Inferior parietal cortex (tissue), 1 donor: Measurements from ENCODE around the gene ATG5.

Source experiments
- DNase-seq: peaks from one replicate; pipeline ENCODE4 v3.0.0-alpha.2; 2016; ENCODE audit errors: extremely low spot score

Gene ATG5

GRCh38 chr6:106181664-106182418, 143.7 kb downstream of the ATG5 start:
- no peak for DNase-seq

DNA sequence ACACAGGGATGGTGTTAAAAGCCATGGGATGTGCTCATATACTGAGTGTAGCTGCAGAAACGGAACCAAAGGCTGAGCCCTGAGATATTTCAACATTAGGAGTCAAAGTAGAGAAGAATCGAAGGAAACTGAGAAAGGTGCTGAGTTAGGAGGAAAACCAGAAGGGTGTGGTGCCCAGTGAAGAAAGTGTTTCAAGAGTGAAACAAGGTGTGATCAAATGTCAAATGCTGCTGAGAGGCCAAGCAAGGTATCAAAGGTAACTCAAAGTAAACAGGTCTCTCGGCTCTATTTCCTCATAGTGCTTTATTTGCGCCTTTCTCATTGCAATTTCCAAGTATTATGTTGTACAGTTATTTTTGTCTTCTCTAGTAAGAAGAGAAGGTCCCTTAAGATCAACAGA, 145.4 kb downstream of the ATG5 start:
- DNase-seq: no peak

DNA sequence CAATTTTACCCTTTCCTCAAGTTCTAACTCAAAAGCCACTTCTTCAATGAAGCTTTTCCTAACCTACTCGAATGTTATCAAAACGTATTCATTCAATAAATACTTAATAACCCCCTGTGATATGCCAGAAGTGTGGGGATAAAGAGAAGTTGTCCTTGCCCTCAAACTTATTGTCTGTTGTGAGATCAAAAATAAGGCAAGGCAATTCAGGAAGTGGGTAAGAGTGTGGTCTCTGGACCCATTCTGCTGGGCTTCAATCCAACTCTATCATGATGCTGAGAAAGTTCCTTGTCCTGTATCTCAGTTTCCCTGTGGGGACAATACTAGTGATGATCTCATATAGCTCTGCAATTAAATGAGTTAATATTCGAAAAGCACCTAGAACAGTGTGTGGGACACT, 146.7 kb downstream of the ATG5 start:
- no peak for DNase-seq

DNA sequence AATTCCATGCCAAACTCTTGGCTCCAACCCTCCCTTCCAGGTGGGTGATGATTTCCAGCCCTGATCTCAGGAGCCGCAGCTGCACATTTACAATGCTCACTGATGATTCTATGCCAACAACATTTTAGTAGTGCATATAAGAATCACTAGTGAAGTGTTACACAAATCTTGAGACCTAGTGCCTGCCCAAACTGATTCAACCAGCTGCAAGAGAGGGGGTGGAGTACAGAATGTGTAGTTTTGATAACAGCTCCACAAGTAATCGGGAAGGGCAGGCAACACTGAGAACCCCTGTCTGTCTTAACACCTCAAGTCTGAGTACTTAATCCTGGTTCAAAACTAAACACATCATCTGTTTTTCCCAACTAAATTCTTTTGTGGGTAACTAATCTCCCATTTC, 147.8 kb downstream of the ATG5 start:
- DNase-seq: no peak

GRCh38 chr6:106173124-106173879, 152.3 kb downstream of the ATG5 start:
- DNase-seq: no peak

DNA sequence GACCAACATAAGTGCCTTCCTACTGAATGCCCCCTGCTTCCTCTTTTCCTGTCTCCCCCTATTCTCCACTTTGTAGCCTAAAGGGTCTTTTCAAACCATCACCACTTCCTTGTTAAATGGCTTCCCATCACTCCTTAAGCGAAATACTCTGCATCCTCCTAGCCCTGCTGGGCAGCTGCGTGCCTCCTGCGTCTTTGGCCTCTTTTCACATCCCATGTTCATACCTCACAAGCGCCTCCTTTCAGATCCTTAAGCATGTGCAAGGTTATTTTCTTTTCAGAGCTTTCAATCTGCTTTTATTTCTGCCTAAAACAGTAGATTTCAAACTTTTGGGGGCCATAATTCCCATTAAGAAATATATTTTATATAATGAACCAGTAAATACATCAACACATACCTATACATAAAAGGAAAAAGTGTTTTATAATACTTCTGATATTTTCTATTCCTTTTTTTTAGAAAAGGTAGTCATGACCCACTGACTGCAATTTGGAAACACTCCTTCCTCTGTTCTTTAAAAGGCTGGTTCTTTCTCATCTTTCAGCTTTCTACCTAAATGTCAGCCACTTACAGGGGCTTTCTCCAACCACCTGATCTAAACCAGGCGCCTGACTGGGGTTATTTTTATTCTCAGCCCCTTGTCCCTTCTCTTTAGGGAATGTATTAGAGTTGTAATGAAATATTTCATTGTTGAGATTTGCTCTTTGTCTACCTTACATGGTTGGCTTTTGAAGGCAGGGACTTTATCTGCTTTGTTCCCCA, 155.3 kb downstream of the ATG5 start:
- DNase-seq: no peak

DNA sequence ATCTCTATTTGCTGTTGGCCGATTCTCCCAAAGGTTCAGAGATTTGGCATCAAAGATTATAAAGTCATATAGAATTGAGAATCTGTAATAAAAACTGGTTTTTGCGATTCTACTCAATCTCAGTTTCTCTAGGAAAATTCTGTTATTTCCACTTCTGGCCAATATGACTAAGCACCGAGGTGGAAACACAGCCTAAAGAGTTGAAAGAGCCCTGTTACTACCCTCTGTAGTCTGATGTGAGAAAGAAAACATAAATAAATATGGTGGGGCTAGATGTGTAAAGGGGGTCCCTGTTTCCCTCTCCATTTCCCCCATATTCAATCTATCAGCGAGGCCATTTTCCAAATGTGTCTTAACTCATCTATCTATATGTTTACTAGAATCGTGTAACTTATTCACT, 156.0 kb downstream of the ATG5 start:
- no peak for DNase-seq

DNA sequence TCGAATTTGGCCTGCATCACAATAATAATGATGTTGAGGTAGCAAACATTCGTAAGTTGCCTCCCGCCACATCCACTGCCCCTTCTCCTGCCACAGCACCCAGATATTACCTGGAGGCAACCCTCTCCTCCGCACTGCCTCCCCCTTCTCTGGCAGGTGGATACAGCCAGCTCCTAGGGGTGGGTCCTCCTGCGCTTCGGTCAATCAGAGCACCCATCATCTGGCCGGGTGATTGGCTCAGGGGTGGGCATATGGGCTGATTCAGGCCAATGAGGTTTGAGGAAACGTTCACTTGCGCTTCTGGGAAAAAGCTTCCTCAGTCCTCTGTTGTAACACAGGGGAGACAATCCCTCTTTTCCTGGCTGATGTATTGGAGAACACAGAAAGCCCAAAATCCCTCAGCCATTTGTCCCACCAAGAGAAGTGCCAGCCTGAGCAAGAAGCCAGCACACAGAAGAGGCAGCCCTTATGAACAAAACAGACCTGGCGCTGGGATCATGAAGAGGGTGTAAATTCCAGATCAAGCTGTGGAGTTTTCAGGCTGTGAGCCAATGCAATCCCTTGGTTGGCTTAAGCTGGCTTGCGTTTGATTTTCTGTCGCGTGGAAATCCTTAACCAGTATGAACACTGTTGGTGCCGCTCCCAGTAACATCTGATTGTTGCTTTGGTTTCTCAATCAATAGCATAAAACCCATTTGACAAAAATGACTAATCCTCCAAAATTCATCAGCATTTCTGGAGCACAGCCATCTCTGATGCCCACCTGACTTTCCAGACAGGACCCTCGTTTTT, 157.3 kb downstream of the ATG5 start:
- DNase-seq: no peak

- DNase-seq: no peak
These were observed 158.3 kb downstream of the ATG5 start for GRCh38 chr6:106167096-106167814.

- DNase-seq: no peak
These were observed 159.6 kb downstream of the ATG5 start for GRCh38 chr6:106165885-106166485.

DNA sequence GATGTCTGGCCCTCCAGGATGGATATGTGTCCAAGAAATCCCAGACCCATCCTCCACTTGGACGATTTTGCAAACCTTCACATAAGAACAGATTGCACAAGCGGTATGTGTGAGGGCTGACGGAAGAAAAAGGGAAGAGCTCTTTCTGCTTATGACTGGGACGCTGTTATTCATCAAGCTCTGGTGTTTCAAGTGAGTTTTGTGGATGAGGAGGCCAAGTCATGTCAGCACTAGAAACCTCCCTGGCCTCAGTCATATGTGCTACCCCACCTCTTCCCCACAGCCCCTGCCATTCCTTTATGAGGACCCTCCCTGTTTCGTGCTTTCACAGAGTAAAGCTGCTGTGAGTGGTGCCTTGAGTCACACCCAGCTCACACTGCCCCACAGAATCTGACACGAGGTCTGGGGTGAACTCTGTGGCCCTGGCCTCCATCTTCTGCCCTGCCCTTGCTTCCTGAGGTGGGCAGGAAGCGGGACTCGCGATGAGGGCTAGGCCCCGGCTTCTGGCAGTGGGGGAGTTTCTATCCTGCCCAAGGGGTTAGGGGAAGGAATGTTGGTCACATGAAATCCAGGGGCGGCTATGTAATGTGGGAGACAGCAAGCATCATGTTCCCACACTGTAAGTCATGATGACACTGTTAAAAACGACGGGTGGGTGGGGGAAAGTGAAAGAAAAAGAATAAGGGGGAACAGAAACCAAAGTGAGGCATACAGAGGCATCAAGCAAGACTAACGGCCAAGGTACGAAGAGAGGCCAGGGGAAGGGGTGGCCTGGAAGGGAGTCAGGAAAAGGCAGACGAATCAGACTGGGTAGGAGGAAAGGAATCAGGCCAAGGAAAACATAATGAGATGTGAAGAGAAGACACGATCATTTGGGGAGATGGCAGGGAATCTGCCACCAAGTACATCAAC, 161.3 kb downstream of the ATG5 start:
- DNase-seq: peak; percentile 36

- peak; percentile 18 for DNase-seq
These were observed 162.1 kb downstream of the ATG5 start for GRCh38 chr6:106163446-106163965.

GRCh38 chr6:106162921-106163320, 162.6 kb downstream of the ATG5 start:
- no peak for DNase-seq

DNA sequence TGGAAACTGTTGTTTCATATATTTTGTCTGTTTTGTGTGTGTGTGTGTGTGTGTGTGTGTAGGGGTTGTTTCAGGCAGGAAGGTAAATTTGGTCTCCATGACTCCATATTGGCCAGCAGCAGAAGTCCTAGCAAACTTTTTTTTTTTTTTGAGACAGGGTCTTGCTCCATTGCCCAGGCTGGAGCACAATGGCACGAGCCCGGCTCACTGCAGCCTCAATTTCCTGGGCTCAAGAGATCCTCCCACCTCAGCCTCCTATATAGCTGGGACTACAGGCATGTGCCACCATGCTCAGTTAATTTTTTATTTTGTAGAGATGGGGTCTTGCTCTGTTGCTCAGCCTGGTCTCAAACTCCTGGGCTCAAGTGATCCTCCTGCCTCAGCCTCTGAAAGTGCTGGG, 163.7 kb downstream of the ATG5 start:
- no peak for DNase-seq

DNA sequence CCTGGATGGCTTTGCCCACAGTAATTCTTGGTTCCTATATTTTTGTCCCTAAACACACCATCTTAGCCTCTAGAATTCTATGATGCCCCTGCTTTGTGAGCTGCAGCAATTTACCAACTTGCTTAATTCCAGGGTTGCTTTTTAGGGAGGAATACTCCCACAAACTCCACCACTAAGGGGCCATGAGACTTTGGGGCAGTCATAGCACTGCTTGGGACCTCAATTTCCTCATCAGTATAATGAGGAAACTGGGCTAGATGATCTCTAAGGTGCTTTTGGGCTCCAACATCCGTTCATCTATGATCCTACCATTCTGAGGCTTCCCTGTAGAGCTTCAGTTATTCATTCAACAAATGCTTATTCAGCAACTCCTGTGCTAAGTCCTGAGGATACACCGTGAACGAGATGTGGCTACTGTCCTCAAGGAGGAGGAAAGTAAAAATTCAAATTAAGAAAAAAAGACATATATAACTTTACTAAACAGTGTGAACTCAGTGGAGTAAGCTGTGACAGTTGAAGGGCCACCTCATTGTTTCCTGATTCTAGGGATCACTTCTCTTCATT, 164.2 kb downstream of the ATG5 start:
- no peak for DNase-seq

DNA sequence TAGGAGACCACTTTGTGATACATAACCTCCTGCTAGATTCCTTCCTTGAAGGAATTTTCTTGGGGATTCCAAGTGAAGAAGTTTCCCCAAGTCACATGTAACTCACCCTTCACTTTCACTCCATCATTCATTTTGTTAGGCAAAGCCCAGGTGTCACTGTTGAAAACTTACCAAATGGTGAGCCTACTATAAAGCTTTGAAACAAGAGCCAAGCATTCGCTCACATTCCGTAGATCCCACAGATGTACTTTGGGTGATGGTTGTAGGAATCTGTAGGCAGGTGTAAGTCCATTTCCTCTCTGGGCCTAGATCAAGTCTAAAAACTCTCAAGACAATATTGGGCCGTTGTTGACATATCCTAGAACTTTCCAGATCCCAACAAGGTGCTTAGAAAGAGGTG, 165.4 kb downstream of the ATG5 start:
- no peak for DNase-seq

- no peak for DNase-seq
These were observed 166.0 kb downstream of the ATG5 start for GRCh38 chr6:106159531-106159940.

DNA sequence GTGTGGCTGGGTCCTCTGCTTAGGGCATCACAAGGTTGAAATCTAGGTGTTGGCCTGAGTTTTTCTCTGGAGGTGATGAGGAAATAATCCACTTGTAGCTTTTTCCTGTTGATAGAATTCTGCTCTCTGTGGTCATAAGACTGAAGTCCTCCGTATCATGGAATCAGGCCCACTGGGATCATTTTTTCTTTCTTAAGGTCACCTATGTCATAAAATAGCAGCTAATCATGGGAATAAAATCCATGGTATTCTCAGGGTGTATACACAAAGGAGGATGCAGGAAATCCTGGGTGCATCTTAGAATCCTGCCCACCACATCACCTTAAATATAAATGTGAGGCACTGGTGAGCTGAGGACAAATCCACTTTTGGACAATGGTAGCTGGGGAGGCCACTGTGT, 166.7 kb downstream of the ATG5 start:
- no peak for DNase-seq

DNA sequence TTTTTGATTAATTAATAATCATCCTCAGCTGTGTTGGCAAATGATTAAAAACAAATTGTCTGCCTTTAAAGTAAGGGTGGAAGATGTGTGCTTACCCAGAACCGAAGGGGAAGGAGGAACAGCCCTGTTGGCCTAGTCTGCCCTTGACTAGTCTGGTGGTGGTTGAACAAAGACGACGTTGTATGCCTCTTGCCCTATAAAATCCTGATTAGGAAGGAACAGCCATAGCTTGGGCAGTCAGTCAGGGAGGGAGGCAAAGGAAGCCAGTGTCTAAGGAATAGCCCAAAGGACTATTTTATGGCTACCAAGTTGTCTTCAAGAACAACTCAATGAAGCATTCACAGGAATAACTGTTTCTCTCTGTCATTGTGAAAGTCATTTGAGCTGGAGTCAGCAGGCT, 168.7 kb downstream of the ATG5 start:
- DNase-seq: no peak
